ENCODE data around the gene KIF1B. TPM values are rescaled to one million over a fixed set of nuclear protein-coding genes. Genes with fewer than 3 reads are reported as not detected.

The KIF1B gene
- total RNA-seq, 1 experiment from 2014 or later, result 28.1 TPM

DNA sequence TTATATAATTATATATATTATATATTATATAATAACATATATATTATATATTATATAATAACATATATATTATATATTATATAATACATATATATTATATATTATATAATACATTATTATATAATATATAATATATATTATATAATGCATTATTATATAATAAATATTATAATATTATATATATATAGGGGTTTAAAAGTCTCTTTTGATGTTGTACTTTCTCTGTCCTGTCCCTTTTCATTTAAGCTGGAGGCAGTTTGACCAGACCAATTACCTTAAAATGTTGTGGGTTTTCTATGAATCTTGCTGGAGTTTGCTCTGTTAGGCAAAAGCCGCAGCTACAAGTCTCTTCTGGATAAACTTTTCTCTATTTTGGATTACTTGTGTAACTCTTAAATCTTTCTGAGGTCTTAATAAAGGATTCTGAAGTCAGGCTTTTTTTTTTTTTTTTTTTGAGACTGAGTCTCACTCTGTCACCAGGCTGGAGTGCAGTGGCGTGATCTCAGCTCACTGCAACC, 22.2 kb upstream of the KIF1B start:
- ATAC-seq (no peak), DNase-seq (ENCODE audit: low read depth, low spot score) (no peak)
- H3K9me2 ChIP-seq (ENCODE audit: insufficient read depth), result no peaks in the 10 kb centered on the region
- TF ChIP-seq CBX3 (IDR thresholded peaks at IDR 0.05; ENCODE audit: low read depth) (no peak), ZNF274 (IDR thresholded peaks at IDR 0.05; ENCODE audit: low read depth, low read length) (no peak), SRF (IDR thresholded peaks at IDR 0.05; ENCODE audit: low read depth) (no peak), TCF7L2 (IDR thresholded peaks at IDR 0.05; ENCODE audit: borderline replicate concordance, extremely low read depth, insufficient read depth, insufficient read length) (no peak), YY1 (IDR thresholded peaks at IDR 0.05; ENCODE audit: extremely low read depth, insufficient replicate concordance, low read depth, low read length) (no peak), EZH2phosphoT487 (IDR thresholded peaks at IDR 0.05; ENCODE audit: borderline replicate concordance) (no peak), SIN3A (IDR thresholded peaks at IDR 0.05; ENCODE audit: low read depth) (no peak), ZFX (IDR thresholded peaks at IDR 0.05) (no peak), SP1 (IDR thresholded peaks at IDR 0.05; ENCODE audit: low read depth) (no peak), RAD21 (IDR thresholded peaks at IDR 0.05; ENCODE audit: low read depth) (no peak)
- TF ChIP-seq, protein P1, sequence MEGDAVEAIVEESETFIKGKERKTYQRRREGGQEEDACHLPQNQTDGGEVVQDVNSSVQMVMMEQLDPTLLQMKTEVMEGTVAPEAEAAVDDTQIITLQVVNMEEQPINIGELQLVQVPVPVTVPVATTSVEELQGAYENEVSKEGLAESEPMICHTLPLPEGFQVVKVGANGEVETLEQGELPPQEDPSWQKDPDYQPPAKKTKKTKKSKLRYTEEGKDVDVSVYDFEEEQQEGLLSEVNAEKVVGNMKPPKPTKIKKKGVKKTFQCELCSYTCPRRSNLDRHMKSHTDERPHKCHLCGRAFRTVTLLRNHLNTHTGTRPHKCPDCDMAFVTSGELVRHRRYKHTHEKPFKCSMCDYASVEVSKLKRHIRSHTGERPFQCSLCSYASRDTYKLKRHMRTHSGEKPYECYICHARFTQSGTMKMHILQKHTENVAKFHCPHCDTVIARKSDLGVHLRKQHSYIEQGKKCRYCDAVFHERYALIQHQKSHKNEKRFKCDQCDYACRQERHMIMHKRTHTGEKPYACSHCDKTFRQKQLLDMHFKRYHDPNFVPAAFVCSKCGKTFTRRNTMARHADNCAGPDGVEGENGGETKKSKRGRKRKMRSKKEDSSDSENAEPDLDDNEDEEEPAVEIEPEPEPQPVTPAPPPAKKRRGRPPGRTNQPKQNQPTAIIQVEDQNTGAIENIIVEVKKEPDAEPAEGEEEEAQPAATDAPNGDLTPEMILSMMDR (IDR thresholded peaks at IDR 0.05 in 2 of 3, conservative IDR thresholded peaks at IDR 0.05 in 1 of 3; ENCODE audit: borderline replicate concordance in 1 of 3, insufficient read depth in 1 of 3, low read depth in 2 of 3, low read length in 2 of 3), result no peak
- TF ChIP-seq, protein P2, sequence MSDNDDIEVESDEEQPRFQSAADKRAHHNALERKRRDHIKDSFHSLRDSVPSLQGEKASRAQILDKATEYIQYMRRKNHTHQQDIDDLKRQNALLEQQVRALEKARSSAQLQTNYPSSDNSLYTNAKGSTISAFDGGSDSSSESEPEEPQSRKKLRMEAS (IDR thresholded peaks at IDR 0.05), result no peak
- ChIA-PET POLR2A (no interaction called here), RAD21 (ENCODE audit: low non-redundant PET in 1 of 2, low total read pairs in 2 of 2, uncharacterized antibody in 2 of 2, unreplicated experiment in 2 of 2) (no interaction called here), CTCF (no interaction called here)
- no peaks in the 10 kb centered on the region for H3K4me1 ChIP-seq (ENCODE audit: control insufficient read depth in 1 of 2, insufficient read depth in 2 of 2, low read length in 2 of 2)
- H3K9me3 ChIP-seq (ENCODE audit: control insufficient read depth in 1 of 2, insufficient read depth in 1 of 2, low read depth in 1 of 2, low read length in 2 of 2), result no peaks in the 10 kb centered on the region
- H3K27me3 ChIP-seq (ENCODE audit: insufficient read depth, low read length), result no peaks in the 10 kb centered on the region
- no peaks in the 10 kb centered on the region; a peak in 1 of 4 replicates for H3K36me3 ChIP-seq (ENCODE audit: control insufficient read depth in 1 of 2, insufficient read depth in 2 of 2, low read length in 2 of 2)
- H2AFZ ChIP-seq (ENCODE audit: low read depth, low read length, poor library complexity, severe bottlenecking), result no peak overlapping the region
- no peak overlapping the region for H3K4me3 ChIP-seq (replicated peaks in 1 of 2; ENCODE audit: low read depth in 1 of 2, low read length in 2 of 2)
- no TSS peak for BruUV-seq (replicated peaks)
- H4K20me1 ChIP-seq (ENCODE audit: insufficient read depth), result no peaks in the 10 kb centered on the region
- no peaks in the 10 kb centered on the region for H3K79me2 ChIP-seq (ENCODE audit: insufficient read depth, low read length)
- H3K9ac ChIP-seq (ENCODE audit: low read length), result no peak overlapping the region
- intact Hi-C loops (cut with micrococcal nuclease), result no loop called here
- no peak overlapping the region for H3K4me2 ChIP-seq (ENCODE audit: low read length)
- H3K27ac ChIP-seq (ENCODE audit: low read depth, low read length), result no peak overlapping the region

All from HCT116 (cell line).